ENCODE measurements around the gene UNC5C.
A peak's percentile ranks its signal among the peaks of the same experiment; 100 is the strongest.
"Not testable (repeated sequence)": the region's sequence is repeated elsewhere in the genome, so short reads cannot be mapped to it uniquely, and the experiment has no call there.

UNC5C gene

DNA sequence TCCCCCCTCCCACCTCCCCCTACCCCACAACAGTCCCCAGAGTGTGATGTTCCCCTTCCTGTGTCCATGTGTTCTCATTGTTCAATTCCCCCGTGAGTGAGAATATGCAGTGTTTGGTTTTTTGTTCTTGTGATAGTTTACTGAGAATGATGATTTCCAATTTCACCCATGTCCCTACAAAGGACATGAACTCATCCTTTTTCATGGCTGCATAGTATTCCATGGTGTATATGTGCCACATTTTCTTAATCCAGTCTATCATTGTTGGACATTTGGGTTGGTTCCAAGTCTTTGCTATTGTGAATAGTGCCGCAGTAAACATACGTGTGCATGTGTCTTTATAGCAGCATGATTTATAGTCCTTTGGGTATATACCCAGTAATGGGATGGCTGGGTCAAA lies 377.4 kb downstream of the UNC5C start:
- DNase-seq (ENCODE audit: low read depth), result not testable (repeated sequence)

- no peak for DNase-seq (ENCODE audit: low read depth)
These were observed 378.6 kb downstream of the UNC5C start for GRCh38 chr4:95170176-95170575.

GRCh38 chr4:95167805-95168204 lies 381.0 kb downstream of the UNC5C start:
- DNase-seq (ENCODE audit: low read depth), result no peak

DNA sequence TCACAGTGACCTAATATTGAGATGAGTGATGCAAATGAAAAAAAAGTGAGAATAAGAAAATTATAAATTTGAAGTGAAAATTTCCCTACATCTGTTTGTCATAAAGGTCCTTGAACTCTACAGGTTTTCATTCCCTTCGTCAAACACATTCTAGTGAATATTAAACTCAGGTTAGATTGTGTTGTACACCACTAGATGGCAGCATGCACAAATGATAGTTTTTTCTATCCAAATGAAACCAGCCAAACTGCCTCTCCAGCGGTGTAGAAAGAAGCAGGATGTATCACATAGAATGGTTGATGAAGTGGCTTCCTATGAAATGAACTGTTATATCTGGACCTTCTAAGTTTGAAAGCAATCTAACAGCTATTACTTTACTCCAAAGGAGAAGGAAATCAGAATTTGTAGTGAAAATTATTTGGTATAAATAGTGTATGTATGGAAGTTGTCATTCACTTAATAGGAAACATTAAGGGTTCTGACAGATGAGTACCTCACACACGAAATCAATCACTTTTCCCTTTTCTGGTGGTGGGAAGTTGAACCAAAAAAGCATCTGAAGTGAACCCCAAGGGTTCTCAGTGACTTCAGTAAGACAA lies 382.7 kb downstream of the UNC5C start:
- DNase-seq (ENCODE audit: low read depth), result peak; percentile 49

DNA sequence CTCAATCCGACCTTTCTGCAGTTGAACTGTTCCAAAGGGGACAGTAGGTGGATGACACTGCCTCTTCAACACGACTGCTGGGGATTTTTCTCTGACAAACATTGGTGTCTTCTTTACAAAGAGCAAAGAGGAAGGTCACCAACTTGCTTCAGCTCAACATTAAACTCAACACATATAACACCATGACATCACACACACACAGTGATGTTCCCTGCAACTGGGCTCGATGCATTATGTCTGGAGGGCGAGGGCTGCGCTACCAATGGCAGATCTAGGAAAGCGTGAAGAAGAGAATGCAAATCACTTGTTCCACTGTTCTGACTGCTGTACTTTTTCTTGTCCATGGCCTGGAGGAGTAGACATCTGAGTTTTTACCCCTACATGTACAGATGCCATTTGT lies 385.9 kb downstream of the UNC5C start:
- no peak for DNase-seq (ENCODE audit: low read depth)

DNA sequence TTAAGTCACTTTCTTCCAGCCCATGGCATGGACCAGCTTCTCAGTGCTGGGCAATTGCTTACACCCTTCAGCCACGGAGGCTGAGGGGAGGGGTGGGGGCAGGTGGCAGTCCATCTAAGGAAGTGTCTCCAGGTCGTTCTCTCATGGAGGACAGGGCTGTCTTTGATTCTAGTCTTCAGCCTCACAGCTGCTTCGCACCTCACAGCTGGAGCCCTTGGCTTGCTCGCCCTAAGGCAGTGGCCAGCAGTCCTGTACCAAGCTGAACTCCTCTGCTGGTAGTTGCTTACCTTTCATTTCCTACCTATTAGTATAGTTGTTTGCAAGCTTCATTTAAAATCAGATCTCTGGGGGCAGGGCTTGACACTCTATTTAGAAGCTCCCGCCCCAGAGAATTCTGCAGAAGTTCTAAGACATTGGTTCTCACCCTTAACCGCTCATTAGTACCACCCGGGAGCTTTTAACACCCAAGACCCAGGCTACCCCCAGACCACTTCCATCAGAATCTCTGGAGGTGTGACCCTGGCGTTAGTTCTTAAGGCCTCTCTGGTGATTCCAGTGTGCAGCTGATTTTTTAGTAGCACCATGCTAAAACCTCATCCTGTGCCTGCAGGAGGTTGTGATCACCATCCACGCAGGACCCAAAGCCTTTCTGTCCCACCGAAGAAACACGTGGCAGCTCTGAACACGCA lies 386.8 kb downstream of the UNC5C start:
- no peak for DNase-seq (ENCODE audit: low read depth)

DNA sequence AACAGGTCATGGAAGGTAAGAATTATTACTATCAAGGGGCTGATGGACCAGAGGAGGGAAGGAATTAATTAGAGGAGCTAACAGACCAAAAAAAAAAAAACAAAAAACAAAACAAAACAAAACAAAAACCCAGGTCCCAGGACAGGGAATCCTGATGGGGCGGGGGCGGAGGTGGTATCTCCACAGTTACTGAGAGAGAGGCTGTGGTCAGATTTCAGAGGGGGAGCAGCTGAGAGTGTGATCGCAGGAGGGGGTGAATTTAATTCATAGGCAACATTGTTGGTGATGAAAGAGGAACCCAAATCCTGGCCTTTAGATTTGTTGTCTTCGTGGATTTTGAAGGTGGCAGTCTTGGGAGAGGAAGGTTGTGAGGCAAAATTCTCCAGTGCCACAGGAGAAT lies 389.4 kb downstream of the UNC5C start:
- DNase-seq (ENCODE audit: low read depth), result no peak

- DNase-seq (ENCODE audit: low read depth), result no peak
These were observed 390.1 kb downstream of the UNC5C start for GRCh38 chr4:95158626-95159025.

GRCh38 chr4:95158045-95158444 lies 390.7 kb downstream of the UNC5C start:
- no peak for DNase-seq (ENCODE audit: low read depth)

DNA sequence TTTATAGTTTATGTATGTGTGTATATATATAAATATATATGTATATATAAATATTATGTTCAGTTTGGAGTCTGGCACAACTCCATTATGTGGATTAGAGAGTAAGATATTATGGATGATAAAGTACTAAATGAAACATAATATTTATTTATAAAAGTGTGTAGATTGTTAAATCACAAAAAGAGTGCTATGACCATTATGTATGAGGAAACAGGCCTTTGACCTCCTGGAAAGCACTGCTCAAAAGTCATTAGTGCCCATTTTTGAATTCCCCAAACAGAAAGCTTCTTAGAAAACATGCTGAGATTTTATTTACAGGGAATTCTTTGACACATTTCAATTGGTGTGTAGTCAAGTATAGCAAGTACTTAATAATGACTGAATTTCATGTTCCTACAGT lies 391.2 kb downstream of the UNC5C start:
- no peak for DNase-seq (ENCODE audit: low read depth)

- no peak for DNase-seq (ENCODE audit: low read depth)
These were observed 392.4 kb downstream of the UNC5C start for GRCh38 chr4:95156452-95156765.

DNA sequence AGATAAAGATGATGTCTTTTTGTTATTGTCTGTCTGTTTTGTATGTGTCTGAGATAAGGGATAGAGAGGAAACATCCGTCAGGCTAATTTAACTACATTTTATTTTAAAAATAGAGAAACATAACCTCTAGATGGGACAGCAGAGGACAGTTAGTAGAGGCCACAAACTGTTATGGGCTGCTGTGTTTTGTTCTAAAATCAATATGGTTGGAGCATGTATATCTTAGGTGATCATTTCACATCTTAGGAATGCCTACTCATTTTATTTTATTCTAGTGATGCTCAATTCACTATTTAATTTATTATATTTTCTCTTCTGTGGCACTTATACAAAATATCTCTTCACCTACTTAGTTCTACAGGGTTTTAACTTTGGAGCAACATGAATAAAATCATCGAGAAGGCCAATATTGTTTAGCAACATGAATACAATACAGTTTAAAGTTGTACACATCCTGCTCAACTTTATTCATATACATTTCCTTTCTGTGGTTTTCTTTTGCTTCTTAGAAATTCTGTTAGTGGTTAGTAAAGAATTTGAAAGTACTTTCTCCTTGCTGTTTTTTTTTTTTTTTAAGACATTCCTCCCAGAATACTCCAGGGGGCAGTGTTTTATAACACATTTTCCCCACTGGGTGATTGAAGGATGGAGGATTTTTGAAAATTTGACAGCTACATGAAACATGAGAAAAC lies 392.9 kb downstream of the UNC5C start:
- peak; percentile 62 for DNase-seq (ENCODE audit: low read depth)

DNA sequence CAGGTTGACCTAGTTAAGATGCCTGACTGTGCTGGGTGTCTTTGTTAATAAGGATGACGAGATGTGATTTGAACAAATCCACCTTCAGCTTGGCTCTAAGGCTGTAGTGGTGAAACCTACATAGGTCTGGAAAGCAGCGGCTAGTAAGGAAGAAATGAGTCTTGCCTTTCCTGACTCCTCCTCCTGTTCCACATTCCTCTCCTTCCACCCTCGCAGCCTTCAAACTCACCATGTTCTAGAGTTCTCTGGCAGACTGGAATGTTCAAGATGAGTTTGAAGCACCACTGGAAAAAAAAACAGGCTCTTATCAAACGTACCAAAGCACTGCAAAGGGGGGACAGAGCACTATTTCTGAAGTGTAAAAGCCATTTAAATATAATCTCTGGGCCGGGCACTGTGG lies 395.6 kb downstream of the UNC5C start:
- DNase-seq (ENCODE audit: low read depth), result no peak

DNA sequence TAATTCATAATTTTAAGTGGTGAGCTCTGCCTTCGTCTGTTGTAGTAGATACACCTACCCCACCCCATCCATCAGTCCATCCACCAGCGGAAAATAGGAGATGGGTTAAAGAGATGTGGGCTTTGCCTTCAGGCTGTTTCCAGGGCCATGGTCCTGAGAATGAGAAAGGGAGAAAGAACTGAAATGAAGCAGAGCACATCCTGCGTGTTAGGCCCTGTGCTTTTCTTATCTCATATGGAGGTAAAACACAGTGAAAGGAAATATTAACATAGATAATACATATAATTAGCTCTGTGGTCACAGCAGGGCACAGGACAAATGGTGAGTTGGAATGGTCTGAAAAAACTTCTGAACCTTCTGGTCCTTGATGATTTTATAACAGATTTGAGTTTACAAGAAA lies 397.5 kb downstream of the UNC5C start:
- no peak for DNase-seq (ENCODE audit: low read depth)

GRCh38 chr4:95142932-95143331 lies 405.8 kb downstream of the UNC5C start:
- DNase-seq (ENCODE audit: low read depth), result no peak

DNA sequence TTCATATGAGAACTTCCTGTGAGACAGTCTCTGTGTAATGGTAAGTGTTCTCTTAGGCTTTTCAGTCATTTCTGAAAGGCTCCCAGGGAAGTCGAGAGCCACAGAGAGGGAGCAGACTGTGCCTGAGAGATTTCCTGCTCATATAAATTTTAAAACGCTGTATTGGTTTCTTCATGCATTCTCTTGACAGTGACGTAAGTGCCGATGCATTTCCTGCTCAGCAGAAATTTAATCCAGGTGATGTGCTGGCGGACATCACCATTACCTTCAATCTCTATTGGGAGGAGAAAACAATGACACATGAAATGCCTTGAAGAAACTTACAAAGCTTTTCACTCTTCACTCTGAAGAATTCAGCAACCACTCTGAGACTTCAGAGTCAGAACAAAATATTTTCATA lies 407.4 kb downstream of the UNC5C start:
- DNase-seq (ENCODE audit: low read depth), result no peak

GRCh38 chr4:95139424-95139823 lies 409.3 kb downstream of the UNC5C start:
- not testable (repeated sequence) for DNase-seq (ENCODE audit: low read depth)

DNA sequence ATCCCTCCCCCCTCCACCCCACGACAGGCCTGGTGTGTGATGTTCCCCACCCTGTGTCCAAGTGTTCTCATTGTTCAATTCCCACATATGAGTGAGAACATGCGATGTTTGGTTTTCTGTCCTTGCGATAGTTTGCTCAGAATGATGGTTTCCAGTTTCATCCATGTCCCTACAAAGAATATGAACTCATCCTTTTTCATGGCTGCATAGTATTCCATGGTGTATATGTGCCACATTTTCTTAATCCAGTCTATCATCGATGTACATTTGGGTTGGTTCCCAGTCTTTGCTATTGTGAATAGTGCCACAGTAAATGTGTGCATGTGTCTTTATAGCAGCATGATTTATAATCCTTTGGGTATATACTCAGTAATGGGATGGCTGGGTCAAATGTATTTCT lies 414.8 kb downstream of the UNC5C start:
- not testable (repeated sequence) for DNase-seq (ENCODE audit: low read depth)

DNA sequence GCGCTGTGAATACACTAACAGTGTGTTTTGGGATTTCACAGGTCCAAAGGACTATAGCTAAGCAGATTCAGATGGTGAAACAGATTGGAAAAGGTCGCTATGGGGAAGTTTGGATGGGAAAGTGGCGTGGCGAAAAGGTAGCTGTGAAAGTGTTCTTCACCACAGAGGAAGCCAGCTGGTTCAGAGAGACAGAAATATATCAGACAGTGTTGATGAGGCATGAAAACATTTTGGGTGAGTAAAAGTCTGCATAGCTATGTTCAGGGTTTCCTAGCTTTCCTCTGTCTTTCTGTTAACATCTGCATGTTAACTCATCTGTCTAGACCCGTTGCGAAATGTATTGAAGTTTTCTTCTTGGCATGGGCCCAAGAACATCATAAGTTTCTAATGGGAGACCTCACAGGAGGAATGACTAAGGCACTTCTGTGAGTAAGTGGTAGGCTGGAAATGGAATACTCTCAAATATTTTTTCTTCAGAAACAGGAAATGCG lies 418.9 kb downstream of the UNC5C start:
- DNase-seq (ENCODE audit: low read depth), result peak; percentile 99

GRCh38 chr4:95129031-95129430 lies 419.7 kb downstream of the UNC5C start:
- no peak for DNase-seq (ENCODE audit: low read depth)

- DNase-seq (ENCODE audit: low read depth), result peak; percentile 57
These were observed 423.8 kb downstream of the UNC5C start for GRCh38 chr4:95124906-95125504.

DNA sequence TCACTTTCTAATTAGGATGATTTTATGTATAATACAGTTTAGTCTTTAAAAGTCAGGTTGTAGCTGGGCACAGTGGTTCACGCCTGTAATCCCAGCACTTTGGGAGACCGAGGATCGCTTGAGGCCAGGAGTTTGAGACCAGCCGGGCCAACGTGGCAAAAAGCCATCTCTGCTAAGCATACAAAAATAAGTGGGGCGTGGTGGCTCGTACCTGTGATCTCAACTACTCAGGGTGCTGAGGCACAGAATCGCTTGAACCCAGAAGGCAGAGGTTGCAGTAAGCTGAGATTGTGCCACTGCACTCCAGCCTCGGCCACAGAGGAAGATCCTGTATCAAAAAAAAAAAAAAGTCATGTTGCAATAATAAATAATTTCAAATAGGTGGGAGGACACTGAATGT lies 426.8 kb downstream of the UNC5C start:
- DNase-seq (ENCODE audit: low read depth), result no peak

DNA sequence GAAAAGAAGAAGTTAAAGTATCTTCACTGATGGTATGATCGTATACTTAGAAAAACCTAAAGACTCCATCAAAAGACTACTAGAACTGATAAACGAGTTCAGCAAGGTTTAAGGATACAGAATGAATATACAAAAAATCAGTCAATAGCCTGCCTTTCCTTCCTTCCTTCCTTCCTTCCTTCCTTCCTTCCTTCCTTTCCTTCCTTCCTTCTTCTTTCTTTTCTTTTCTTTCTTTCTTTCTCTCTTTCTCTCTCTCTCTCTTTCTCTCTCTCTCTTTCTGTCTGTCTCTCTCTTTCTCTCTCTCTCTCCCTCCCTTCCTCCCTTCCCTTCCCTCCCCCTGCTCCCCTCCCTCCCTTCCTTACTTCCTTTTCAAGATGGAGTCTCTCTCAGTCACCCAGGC lies 428.3 kb downstream of the UNC5C start:
- no peak for DNase-seq (ENCODE audit: low read depth)
